ENCODE data around the gene SRGAP3.

Gene SRGAP3

DNA sequence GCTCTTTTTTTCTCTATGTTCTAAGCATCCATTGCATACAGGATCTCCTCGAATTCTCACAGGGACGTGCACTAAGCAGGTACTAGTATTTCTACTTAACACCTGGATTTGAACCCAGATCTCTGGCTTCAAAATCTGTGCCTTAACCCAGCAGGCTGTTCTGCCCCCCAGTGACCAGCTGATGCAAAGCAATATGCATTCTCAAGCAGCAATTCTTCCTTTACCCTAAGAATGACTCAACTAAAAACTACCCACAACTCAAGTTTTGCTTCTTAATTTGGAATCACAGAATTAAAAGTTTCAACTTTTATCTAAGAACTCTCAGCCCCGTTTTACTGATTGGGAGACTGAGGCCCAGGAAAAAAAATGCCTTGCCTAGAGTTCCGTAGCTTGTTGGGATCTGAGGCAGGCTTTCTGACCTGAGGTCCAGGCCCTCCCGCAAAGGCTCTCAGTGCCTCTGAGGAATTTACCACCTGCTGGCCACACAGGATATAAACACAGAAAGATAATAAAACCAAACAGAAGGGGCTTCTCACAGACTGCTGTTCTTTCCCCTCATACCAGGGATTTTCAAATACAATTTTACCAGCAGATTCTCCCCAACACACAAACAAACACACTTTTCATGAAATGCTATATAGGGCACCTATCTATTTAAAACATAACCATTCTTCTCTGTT, 170.7 kb downstream of the SRGAP3 start:
- Mint-ChIP-seq H3K4me1 (peaks cover 15% of the 10 kb centered on the region), H3K9me3 (no peaks in the 10 kb centered on the region), H3K27me3 (no peaks in the 10 kb centered on the region), H3K27ac (peak overlapping the region in 1 of 2 donors; percentile 69), H3K4me3 (no peak overlapping the region)
- no peak for ATAC-seq
- DNase-seq = no peak

DNA sequence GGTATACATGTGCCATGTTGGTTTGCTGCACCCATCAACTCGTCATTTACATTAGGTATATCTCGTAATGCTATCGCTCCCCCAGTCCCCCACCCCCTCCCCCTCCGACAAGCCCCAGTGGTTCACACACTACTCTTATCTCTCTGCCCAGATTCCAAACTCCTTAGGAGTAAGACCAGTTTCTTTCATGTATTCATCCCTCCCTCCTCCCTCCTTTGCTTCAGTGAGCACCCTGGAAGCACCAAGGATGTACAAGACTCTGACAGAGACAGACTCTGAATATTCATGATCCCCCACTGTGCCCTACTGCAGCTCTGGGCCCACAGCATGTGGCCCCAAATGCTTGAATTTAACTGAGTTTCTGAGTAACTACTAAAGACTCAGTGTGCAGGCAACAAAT, 172.4 kb downstream of the SRGAP3 start:
- no peak for DNase-seq
- Mint-ChIP-seq H3K4me1 (peaks cover 15% of the 10 kb centered on the region), H3K27me3 (no peaks in the 10 kb centered on the region), H3K9me3 (no peaks in the 10 kb centered on the region), H3K4me3 (no peak overlapping the region), H3K27ac (no peak overlapping the region)
- ATAC-seq = no peak

DNA sequence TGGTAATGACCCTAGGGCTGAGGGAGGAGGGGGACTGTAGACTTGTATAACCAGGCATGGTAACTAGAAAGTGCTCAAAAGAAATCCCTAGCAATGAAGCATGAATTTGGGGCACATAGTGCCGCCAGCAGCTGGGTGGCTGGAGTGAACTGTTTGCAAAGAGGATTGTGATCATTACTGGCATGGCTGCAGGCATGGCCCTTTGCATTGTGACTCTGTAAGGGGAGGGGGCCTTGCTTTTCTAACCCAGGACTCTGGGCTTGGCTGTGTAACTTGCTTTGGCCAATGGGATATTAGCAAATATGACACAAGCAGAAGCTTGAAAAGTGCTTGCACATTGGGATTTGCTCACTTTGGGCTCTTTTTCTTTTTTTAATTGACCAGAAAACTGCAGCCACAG, 173.7 kb downstream of the SRGAP3 start:
- ATAC-seq = no peak
- Mint-ChIP-seq H3K27me3 (no peaks in the 10 kb centered on the region), H3K4me3 (no peak overlapping the region), H3K27ac (no peak overlapping the region), H3K4me1 (peaks cover 15% of the 10 kb centered on the region), H3K9me3 (no peaks in the 10 kb centered on the region)
- DNase-seq = no peak

DNA sequence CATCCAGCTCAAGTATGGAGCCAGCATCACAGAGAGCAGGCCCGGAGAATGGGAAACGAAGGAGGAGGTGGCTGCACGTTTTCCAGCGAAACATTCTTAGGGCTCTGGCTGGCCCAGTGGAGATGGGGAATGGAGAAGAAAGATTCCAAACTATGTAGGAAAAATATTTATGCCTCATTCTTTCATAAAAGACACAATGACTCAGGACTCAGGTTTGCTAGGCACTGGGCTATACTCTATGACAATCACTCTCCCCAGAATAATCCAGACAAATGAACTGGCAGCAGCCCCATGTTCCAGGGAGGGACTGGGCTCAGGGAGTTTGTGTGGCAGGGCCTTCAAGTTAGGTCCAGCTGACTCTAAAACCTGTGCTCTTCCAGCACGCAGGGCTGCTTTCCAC, 175.4 kb downstream of the SRGAP3 start:
- DNase-seq (no peak), ATAC-seq (no peak)
- no peak overlapping the region for H3K4me3 Mint-ChIP-seq
- H3K27me3 Mint-ChIP-seq = no peaks in the 10 kb centered on the region
- peaks cover 5% of the 10 kb centered on the region for H3K4me1 Mint-ChIP-seq
- no peaks in the 10 kb centered on the region for H3K9me3 Mint-ChIP-seq
- H3K27ac Mint-ChIP-seq = no peak overlapping the region

DNA sequence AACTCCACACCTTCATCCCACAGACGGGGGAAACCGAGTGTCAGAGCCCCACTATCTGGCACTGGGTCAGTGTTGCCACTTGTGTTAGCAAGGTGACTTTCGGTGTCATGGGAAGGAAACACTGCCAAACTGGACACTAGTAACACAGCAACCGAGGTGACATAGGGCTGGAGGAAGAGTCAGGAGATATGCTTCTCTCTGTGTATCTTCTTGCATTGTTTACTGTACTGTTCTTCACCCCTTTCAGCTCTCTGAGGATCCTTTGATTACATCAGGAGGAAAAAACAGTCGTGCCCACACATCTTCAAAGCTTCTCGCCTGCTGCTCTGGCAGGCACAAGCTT, 176.8 kb downstream of the SRGAP3 start:
- no peak for DNase-seq
- Mint-ChIP-seq H3K27ac (no peak overlapping the region), H3K4me1 (no peaks in the 10 kb centered on the region), H3K27me3 (no peaks in the 10 kb centered on the region), H3K4me3 (no peak overlapping the region), H3K9me3 (no peaks in the 10 kb centered on the region)
- ATAC-seq = no peak

DNA sequence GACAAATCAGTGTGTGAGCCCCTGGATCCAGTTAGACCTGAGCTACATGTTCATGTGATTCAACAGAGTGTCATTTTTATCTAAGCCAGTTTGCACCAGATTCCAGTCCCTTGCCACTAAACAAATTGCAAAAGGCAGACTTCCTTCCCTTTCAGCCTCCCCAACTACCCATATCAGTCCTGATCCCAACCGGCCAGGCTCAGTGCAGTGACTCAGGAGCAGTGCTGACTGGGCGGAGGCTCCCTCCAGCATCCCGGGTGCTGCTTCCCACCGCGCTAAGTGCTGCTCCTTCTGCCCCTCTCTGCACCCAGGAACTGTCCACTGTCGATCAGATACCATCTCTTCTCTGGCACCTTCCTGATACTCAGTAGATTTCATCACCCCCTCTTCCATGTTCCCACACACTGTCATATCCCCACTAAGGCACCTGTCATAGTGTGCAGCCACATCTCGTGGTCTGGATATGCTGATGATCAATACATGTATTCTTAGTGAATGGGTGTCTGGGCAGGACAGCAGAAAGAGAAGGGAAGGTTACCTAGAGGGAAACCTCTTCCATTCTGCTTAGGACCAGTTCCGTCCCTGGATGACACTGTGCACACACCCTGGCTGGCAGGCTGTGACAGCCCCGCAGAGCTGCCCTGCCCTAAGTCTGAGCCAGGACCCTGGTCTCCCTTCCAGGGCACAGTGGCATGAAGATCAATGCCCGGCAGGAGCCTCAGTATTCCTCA, 177.3 kb downstream of the SRGAP3 start:
- ATAC-seq (peak; percentile 44), DNase-seq (no peak)
- Mint-ChIP-seq H3K27me3 (no peaks in the 10 kb centered on the region), H3K4me3 (no peak overlapping the region), H3K27ac (no peak overlapping the region), H3K4me1 (no peaks in the 10 kb centered on the region), H3K9me3 (no peaks in the 10 kb centered on the region)

DNA sequence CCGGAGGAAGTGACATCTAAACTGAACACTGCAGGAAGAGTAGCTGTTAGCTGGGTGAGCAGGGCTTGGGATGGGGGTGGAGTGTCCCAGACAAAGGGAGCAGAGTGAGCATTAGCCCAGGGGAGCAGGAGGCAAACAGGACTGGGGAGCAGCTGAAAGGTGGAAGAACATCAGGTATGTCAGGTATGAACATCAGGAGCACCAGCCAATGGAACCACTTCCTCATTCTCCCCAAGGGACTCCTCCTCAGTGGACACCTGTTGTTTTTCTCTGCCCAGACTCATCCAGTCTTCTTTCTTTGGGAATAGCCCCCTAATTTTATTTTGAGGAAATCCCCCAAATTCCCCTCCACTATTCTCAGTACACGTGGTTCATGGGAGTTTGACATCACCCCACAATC, 178.5 kb downstream of the SRGAP3 start:
- H3K27ac Mint-ChIP-seq = peak overlapping the region in 1 of 2 donors; percentile 2
- no peak for ATAC-seq
- DNase-seq = no peak
- no peaks in the 10 kb centered on the region for H3K4me1 Mint-ChIP-seq
- no peaks in the 10 kb centered on the region for H3K9me3 Mint-ChIP-seq
- H3K4me3 Mint-ChIP-seq = no peak overlapping the region
- no peaks in the 10 kb centered on the region for H3K27me3 Mint-ChIP-seq

DNA sequence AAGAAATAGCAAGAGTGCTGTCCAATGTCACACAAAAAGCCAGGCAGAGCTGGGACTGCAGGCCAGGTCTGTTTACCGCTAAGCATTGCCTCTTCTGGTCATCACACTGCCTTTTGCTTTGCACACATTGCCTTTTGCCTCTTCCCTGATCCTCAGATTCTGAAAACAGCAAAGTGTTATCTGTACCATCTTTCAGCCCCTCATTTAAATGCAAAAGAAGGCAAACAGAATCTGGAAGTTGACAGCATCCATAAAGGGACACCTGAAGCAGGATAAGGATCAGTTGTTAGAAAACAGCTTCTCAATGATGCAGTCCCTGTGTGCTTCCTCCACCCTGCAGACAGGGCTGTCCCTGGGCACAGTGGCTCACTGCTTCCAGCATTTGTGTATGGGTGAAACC, 179.5 kb downstream of the SRGAP3 start:
- ATAC-seq = no peak
- Mint-ChIP-seq H3K4me3 (no peak overlapping the region), H3K9me3 (no peaks in the 10 kb centered on the region), H3K27ac (no peak overlapping the region), H3K27me3 (no peaks in the 10 kb centered on the region), H3K4me1 (no peaks in the 10 kb centered on the region)
- no peak for DNase-seq

DNA sequence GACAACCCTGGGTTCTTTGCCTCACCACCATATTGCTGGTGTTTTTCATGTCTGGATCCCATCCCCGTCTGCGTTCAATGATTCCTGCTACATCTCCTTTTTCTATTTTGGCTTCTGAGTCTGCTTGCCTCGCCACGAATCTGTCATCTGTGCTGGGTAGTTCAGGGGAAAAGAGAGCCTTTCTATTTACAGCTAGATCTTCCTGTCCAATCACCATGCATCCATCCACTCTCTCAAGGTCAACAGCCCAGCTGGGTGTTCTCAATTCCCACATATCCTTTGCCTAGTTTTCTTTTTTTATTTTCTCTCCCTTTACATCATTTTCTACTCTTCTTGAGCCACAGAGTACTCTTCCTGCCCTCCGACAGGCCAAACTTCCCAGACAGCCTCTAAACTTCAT, 181.4 kb downstream of the SRGAP3 start:
- DNase-seq (no peak), ATAC-seq (no peak)
- H3K27me3 Mint-ChIP-seq = no peaks in the 10 kb centered on the region
- H3K4me3 Mint-ChIP-seq = no peak overlapping the region
- no peaks in the 10 kb centered on the region for H3K9me3 Mint-ChIP-seq
- no peaks in the 10 kb centered on the region for H3K4me1 Mint-ChIP-seq
- no peak overlapping the region for H3K27ac Mint-ChIP-seq

DNA sequence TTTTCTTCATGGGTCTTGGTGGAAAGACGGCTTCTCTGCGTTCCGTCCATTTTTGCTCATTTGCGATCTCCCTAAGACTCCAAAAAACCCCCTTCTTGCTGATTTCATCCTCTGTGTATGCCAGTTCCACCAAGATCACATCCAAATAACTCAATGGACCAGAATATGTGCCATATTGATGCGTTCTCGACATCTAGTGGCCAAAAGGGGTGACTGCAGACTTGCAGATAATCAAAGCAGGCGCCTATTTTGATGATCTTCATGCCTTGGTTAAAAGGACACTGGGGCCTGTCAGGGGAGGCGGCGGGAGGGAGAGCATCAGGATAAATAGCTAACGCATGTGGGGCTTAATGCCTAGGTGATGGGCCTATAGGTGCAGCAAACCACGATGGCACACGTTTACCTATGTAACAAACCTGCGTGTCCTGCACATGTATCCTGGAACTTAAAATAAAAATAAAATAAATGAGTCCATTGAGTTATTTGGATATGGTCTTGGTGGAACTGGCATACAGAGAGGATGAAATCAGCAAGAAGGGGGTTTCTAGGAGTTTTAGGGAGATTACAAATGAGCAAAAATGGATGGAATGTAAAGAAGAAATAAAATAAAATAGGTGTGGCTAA, 182.0 kb downstream of the SRGAP3 start:
- Mint-ChIP-seq H3K27ac (no peak overlapping the region), H3K4me3 (no peak overlapping the region), H3K4me1 (no peaks in the 10 kb centered on the region), H3K9me3 (peaks cover 4 to 5% of the 10 kb centered on the region in 2 donors), H3K27me3 (no peaks in the 10 kb centered on the region)
- DNase-seq = peak; percentile 14 to 25
- ATAC-seq = peak; percentile 68

DNA sequence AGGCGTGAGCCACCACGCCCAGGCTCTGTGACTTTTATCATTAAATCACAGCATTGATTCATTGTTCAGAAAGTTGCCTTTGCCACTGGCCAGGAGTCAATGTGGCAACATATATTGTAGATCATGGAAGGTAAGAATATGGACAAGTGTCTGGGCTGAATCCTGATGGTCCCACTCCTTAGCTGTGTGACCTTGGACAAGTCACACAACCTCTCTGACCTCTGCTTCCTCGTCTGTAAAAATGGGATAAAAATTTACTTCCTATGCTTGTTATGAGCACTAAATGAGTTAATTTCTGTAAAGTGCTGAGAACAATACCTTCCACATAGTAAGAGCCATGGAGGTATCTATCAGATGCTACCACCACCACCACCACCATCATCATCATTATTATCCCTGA, 182.7 kb downstream of the SRGAP3 start:
- ATAC-seq = no peak
- no peaks in the 10 kb centered on the region for H3K4me1 Mint-ChIP-seq

DNA sequence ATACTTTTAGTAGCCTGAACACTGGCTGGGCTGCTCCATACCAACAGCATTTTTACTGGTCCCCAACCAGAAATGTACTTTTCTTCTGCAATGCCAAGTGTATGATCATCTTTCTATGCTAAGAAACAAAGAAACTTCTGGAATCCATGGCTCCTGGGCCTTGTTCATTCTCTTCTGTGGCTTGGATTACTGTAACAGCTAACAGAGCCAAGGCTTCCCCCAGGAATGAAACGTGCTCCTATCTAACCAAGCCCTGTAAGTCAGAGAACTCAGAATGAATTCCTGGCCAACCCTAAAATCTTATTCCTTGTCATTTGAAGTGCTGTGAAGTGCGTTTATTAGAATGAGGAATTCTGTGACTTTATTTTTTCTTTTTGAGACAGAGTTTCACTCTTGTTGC, 183.3 kb downstream of the SRGAP3 start:
- DNase-seq (no peak), ATAC-seq (no peak)
- Mint-ChIP-seq H3K27me3 (no peaks in the 10 kb centered on the region), H3K27ac (no peak overlapping the region), H3K4me1 (no peaks in the 10 kb centered on the region), H3K9me3 (peaks cover 7% of the 10 kb centered on the region in 2 donors), H3K4me3 (no peak overlapping the region)

More for the DNA sequence above, 182.7 kb downstream of the SRGAP3 start:
- DNase-seq = no peak
- Mint-ChIP-seq H3K9me3 (peaks cover 7% of the 10 kb centered on the region in 2 donors), H3K4me3 (no peak overlapping the region), H3K27ac (no peak overlapping the region), H3K27me3 (no peaks in the 10 kb centered on the region)

DNA sequence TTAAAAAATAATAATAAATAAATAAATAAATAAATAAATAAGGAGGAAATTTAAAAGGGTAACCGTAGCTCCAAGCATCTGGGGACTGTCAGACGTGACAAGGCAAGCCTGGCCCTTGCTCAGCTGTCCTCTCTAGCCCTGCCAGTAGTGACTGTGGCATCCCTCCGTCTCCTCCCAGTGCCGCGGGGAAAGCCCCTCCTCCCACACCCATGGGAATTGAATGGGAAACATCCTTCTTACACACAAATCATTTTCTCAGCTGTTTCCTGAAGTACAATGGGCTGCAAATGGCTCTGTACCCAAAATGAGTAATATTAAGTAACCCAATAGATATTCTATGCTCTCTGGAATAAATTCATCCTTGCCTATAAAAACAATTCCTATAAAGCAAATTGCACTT, 184.6 kb downstream of the SRGAP3 start:
- H3K27ac Mint-ChIP-seq = no peak overlapping the region
- no peak for ATAC-seq
- H3K4me3 Mint-ChIP-seq = no peak overlapping the region
- no peaks in the 10 kb centered on the region for H3K27me3 Mint-ChIP-seq
- H3K4me1 Mint-ChIP-seq = no peaks in the 10 kb centered on the region
- DNase-seq = no peak
- peaks cover 7% of the 10 kb centered on the region in 2 donors for H3K9me3 Mint-ChIP-seq

DNA sequence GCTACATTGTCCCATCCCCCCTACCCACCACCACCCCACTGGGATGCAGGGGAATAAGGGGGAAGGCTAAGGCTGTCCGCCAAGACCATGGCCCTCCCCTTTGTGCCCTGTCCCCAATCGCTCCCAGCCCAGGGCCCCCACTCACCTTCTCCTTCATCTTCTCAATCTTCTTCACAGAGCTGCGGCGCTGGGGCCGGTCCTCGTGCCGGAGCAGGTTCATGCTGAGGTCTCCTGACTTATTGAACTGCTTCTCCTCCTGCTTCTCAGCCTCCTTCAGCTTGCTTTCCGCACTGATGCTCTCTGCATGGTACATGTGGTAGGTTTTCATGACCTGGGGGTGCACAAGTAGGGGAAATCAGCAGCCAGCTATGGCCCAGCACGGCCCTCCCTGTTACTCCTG, 185.2 kb downstream of the SRGAP3 start:
- H3K27ac Mint-ChIP-seq = no peak overlapping the region
- no peak for DNase-seq
- no peak overlapping the region for H3K4me3 Mint-ChIP-seq
- no peaks in the 10 kb centered on the region for H3K4me1 Mint-ChIP-seq
- no peaks in the 10 kb centered on the region for H3K27me3 Mint-ChIP-seq
- H3K9me3 Mint-ChIP-seq = peaks cover 7% of the 10 kb centered on the region in 2 donors
- no peak for ATAC-seq

DNA sequence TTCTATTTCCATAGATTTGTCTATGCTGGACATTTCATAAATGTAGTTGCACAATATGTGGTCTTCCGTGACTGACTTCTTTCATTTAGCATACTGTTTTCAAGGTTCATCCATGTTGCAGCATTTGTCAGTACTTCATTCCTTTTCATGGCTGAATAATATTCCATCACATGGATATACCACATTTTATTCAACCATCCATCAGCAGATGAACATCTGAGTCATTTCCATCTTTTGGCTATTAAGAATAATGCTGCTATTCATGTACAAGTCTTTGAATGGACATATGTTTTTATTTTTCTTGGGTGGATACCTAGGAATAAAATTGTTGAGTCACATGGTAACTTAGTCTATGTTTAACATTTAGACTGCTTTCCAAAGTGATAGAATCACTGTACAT, 186.9 kb downstream of the SRGAP3 start:
- DNase-seq (no peak), ATAC-seq (no peak)
- H3K27ac Mint-ChIP-seq = no peak overlapping the region

DNA sequence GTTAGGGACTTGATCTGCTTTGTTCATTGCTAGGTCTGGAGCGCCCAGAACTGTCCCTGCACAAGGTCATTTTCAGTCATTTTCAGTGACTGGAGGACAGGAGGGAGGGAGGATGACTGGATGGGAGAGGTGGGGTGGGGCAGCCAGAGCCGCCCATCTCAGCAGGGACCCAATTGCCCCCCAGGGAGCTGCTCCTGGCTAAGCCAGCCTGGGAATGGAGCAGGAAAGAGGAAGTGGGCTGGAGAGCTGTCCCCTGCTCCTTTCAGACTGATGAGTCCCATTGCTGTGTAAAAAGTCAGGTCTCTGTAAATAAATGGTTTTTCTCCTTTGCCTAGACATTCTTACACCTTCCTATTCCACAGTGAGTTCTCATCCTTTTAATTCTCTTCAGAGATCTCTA, 187.8 kb downstream of the SRGAP3 start:
- no peaks in the 10 kb centered on the region for H3K27me3 Mint-ChIP-seq
- H3K4me3 Mint-ChIP-seq = no peak overlapping the region
- DNase-seq (no peak), ATAC-seq (no peak)
- H3K27ac Mint-ChIP-seq = no peak overlapping the region
- H3K4me1 Mint-ChIP-seq = no peaks in the 10 kb centered on the region
- peaks cover 7% of the 10 kb centered on the region in 2 donors for H3K9me3 Mint-ChIP-seq

More for the DNA sequence above, 186.9 kb downstream of the SRGAP3 start:
- Mint-ChIP-seq H3K9me3 (peaks cover 7% of the 10 kb centered on the region in 2 donors), H3K4me3 (no peak overlapping the region), H3K4me1 (no peaks in the 10 kb centered on the region), H3K27me3 (no peaks in the 10 kb centered on the region)
